Body of pancreas (tissue), 4 donors: Measurements from ENCODE around the gene PADI6.

Experiments
- POLR2A ChIP-seq, 3 donors: fragments of 450-650 bp; IDR thresholded peaks; one replicate each; pipeline ENCODE4 v1.6.1; 2016; ENCODE audit warnings: antibody characterized with exemption in 3 of 3, mild to moderate bottlenecking in 2 of 3
- TF ChIP-seq, protein P1 (sequence below), 7 experiments: fragments of 450-650 bp in 4 of 7; fragments of 200-600 bp in 3 of 7; sonication (generic) in 3 of 7; IDR thresholded peaks; one replicate each; pipeline ENCODE4 v1.5.1; 2016 to 2019; ENCODE audit warnings: antibody characterized with exemption in 7 of 7

DNA sequence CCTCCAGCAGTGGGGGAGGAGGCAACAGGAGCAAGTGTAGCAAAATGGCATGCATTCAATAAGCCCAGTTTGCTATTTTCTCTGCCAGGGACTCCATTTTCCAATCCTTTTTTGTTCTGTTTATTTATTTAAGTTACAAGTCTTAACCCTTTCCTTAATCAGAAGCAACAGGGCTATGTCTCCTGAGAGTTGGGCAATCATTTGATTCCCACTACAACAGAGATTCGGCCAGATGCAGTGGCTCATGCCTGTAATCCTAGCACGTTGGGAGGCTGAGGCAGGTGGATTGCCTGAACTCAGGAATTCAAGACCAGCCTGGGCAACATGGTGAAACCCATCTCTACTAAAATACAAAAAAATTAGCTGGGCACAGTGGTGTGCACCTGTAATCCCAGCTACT is 42.0 kb downstream of the PADI6 start:
- TF ChIP-seq, protein P1, sequence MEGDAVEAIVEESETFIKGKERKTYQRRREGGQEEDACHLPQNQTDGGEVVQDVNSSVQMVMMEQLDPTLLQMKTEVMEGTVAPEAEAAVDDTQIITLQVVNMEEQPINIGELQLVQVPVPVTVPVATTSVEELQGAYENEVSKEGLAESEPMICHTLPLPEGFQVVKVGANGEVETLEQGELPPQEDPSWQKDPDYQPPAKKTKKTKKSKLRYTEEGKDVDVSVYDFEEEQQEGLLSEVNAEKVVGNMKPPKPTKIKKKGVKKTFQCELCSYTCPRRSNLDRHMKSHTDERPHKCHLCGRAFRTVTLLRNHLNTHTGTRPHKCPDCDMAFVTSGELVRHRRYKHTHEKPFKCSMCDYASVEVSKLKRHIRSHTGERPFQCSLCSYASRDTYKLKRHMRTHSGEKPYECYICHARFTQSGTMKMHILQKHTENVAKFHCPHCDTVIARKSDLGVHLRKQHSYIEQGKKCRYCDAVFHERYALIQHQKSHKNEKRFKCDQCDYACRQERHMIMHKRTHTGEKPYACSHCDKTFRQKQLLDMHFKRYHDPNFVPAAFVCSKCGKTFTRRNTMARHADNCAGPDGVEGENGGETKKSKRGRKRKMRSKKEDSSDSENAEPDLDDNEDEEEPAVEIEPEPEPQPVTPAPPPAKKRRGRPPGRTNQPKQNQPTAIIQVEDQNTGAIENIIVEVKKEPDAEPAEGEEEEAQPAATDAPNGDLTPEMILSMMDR (IDR thresholded peaks at IDR 0.05) = no peak
- TF ChIP-seq POLR2A (IDR thresholded peaks at IDR 0.05) = no peak
